ENCODE results near the gene EPDR1.

Gene EPDR1

GRCh38 chr7:37999673-38000072 lies 79.2 kb downstream of the EPDR1 start:
- Histone ChIP-seq H3K4me1 (ENCODE audit: control insufficient read depth in 2 of 2, insufficient read depth in 2 of 2, low read length in 2 of 2) (no peaks in the 10 kb centered on the region), H3K9ac (ENCODE audit: low read depth in 1 of 2, low read length in 2 of 2) (no peak overlapping the region), H3K27me3 (ENCODE audit: control insufficient read depth in 2 of 2, insufficient read depth in 2 of 2, low read length in 2 of 2) (no peaks in the 10 kb centered on the region), H3K4me3 (ENCODE audit: low read length in 2 of 2) (no peak overlapping the region), H3K9me3 (ENCODE audit: control insufficient read depth in 2 of 2, low read length in 2 of 2) (peaks cover 0 to 3% of the 10 kb centered on the region in 2 donors), H3K27ac (ENCODE audit: low read depth in 2 of 2, low read length in 2 of 2) (peak overlapping the region in 1 of 2 donors; percentile 21), H3K36me3 (ENCODE audit: control insufficient read depth in 2 of 2, insufficient read depth in 2 of 2, low read length in 2 of 2) (no peaks in the 10 kb centered on the region)

DNA sequence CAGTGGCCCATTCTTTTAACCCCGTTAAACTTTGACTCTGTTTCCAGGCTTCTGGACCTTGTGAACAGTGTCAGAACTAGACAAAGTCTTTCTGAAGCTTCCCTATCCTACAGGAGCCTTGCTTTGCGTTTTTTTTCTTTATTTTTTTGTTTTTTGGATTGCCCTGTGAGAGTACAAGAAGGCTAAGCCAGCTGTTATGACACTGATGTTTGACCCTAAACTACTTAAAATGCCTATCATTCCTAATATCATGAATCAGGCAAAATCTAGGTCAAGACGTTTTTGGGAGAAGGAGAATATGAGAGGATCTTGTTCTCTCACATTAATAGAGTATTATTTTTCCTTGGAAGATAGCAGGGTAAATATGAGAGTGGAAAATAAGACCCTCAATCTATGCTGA lies 79.8 kb downstream of the EPDR1 start:
- Histone ChIP-seq H3K27me3 (ENCODE audit: control insufficient read depth in 2 of 2, insufficient read depth in 2 of 2, low read length in 2 of 2) (no peaks in the 10 kb centered on the region), H3K36me3 (ENCODE audit: control insufficient read depth in 2 of 2, insufficient read depth in 2 of 2, low read length in 2 of 2) (no peaks in the 10 kb centered on the region), H3K9ac (ENCODE audit: low read depth in 1 of 2, low read length in 2 of 2) (no peak overlapping the region), H3K9me3 (ENCODE audit: control insufficient read depth in 2 of 2, low read length in 2 of 2) (peaks cover 0 to 3% of the 10 kb centered on the region in 2 donors), H3K4me3 (ENCODE audit: low read length in 2 of 2) (no peak overlapping the region), H3K4me1 (ENCODE audit: control insufficient read depth in 2 of 2, insufficient read depth in 2 of 2, low read length in 2 of 2) (no peaks in the 10 kb centered on the region), H3K27ac (ENCODE audit: low read depth in 2 of 2, low read length in 2 of 2) (peak overlapping the region in 1 of 2 donors; percentile 21)

All from mucosa of rectum (tissue), 2 donors.